Uterus (tissue), 2 donors: ENCODE data around the gene C11orf52.

ENCODE experiments used
- CTCF ChIP-seq, 4 experiments: fragments of 200-600 bp in 2 of 4; fragments of 450-650 bp in 2 of 4; sonication (generic) in 2 of 4; IDR thresholded peaks; one replicate each; pipeline ENCODE4 v1.5.1; 2016 to 2019; ENCODE audit warnings: antibody characterized with exemption in 4 of 4, mild to moderate bottlenecking in 2 of 4, moderate library complexity in 1 of 4
- POLR2A ChIP-seq, 2 donors: fragments of 450-650 bp; IDR thresholded peaks; one replicate each; pipeline ENCODE4 v1.6.1; 2016; ENCODE audit warnings: antibody characterized with exemption in 2 of 2, mild to moderate bottlenecking in 1 of 2, moderate library complexity in 1 of 2

- no peak for TF ChIP-seq CTCF (IDR thresholded peaks at IDR 0.05)
- no peak for TF ChIP-seq POLR2A (IDR thresholded peaks at IDR 0.05)
These were observed 57.5 kb downstream of the C11orf52 start for GRCh38 chr11:111976119-111976766.
